Nephron progenitor cell (in vitro differentiated cells): ENCODE results near the gene KCNMB2.
A peak's percentile ranks its signal among the peaks of the same experiment; 100 is the strongest.

Experiments
- DNase-seq: peaks from one replicate; pipeline ENCODE4 v3.0.0; 2021
- H3K27ac Mint-ChIP-seq: 2 replicates; pipeline ENCODE4 v1.8.0; 2021; ENCODE audit warnings: mild to moderate bottlenecking, moderate library complexity, mixed read lengths
- H3K27me3 Mint-ChIP-seq: 2 replicates; pipeline ENCODE4 v1.8.0; 2021; ENCODE audit warnings: mild to moderate bottlenecking, low read depth, mixed read lengths; ENCODE audit not compliant: poor library complexity
- H3K36me3 Mint-ChIP-seq: 2 replicates; pipeline ENCODE4 v1.8.0; 2021; ENCODE audit warnings: low read depth, mixed read lengths
- H3K4me1 Mint-ChIP-seq: 2 replicates; pipeline ENCODE4 v1.8.0; 2021; ENCODE audit warnings: mixed read lengths
- H3K4me3 Mint-ChIP-seq: 2 replicates; pipeline ENCODE4 v1.8.0; 2021; ENCODE audit warnings: mild to moderate bottlenecking, moderate library complexity, mixed read lengths
- H3K9me3 Mint-ChIP-seq: 2 replicates; pipeline ENCODE4 v1.8.0; 2021; ENCODE audit warnings: mild to moderate bottlenecking, moderate library complexity, mixed read lengths
- CTCF ChIP-seq: fragments of 200-600 bp; sonication (generic); IDR thresholded peaks from 2 replicates; pipeline ENCODE4 v1.5.0; 2021; ENCODE audit warnings: antibody characterized with exemption

KCNMB2 gene

GRCh38 chr3:178748874-178749273, 212.6 kb downstream of the KCNMB2 start:
- no peak overlapping the region for H3K27ac Mint-ChIP-seq

GRCh38 chr3:178749471-178749870, 213.2 kb downstream of the KCNMB2 start:
- Mint-ChIP-seq H3K36me3 (peaks cover 7% of the 10 kb centered on the region), H3K4me3 (no peak overlapping the region), H3K9me3 (peaks cover 21% of the 10 kb centered on the region), H3K4me1 (no peaks in the 10 kb centered on the region), H3K27me3 (no peaks in the 10 kb centered on the region), H3K27ac (peak overlapping the region; percentile 27)
- TF ChIP-seq CTCF = no peak
- DNase-seq = no peak

More at GRCh38 chr3:178748874-178749273, 212.6 kb downstream of the KCNMB2 start:
- peaks cover under 1% of the 10 kb centered on the region for H3K4me1 Mint-ChIP-seq
- no peak overlapping the region for H3K4me3 Mint-ChIP-seq
- no peak for DNase-seq
- no peaks in the 10 kb centered on the region for H3K27me3 Mint-ChIP-seq
- peaks cover 7% of the 10 kb centered on the region for H3K36me3 Mint-ChIP-seq
- no peak for TF ChIP-seq CTCF
- peaks cover 21% of the 10 kb centered on the region for H3K9me3 Mint-ChIP-seq

- Mint-ChIP-seq H3K27me3 (no peaks in the 10 kb centered on the region), H3K27ac (no peak overlapping the region)
- no peak for TF ChIP-seq CTCF
Measured at GRCh38 chr3:178750639-178751300, 214.5 kb downstream of the KCNMB2 start.

GRCh38 chr3:178752843-178753242, 216.6 kb downstream of the KCNMB2 start:
- no peak for DNase-seq
- H3K36me3 Mint-ChIP-seq = no peaks in the 10 kb centered on the region
- no peak overlapping the region for H3K4me3 Mint-ChIP-seq
- H3K27ac Mint-ChIP-seq = no peak overlapping the region
- H3K4me1 Mint-ChIP-seq = no peaks in the 10 kb centered on the region
- no peaks in the 10 kb centered on the region for H3K27me3 Mint-ChIP-seq
- no peak for TF ChIP-seq CTCF
- H3K9me3 Mint-ChIP-seq = no peaks in the 10 kb centered on the region

More at GRCh38 chr3:178750639-178751300, 214.5 kb downstream of the KCNMB2 start:
- peaks cover 10% of the 10 kb centered on the region for H3K9me3 Mint-ChIP-seq
- H3K4me1 Mint-ChIP-seq = no peaks in the 10 kb centered on the region
- DNase-seq = no peak
- peaks cover 7% of the 10 kb centered on the region for H3K36me3 Mint-ChIP-seq
- no peak overlapping the region for H3K4me3 Mint-ChIP-seq

GRCh38 chr3:178754852-178755510, 218.7 kb downstream of the KCNMB2 start:
- no peaks in the 10 kb centered on the region for H3K4me1 Mint-ChIP-seq
- H3K27ac Mint-ChIP-seq = no peak overlapping the region
- TF ChIP-seq CTCF = no peak
- DNase-seq = no peak
- H3K4me3 Mint-ChIP-seq = no peak overlapping the region
- H3K27me3 Mint-ChIP-seq = no peaks in the 10 kb centered on the region
- H3K36me3 Mint-ChIP-seq = no peaks in the 10 kb centered on the region
- H3K9me3 Mint-ChIP-seq = no peaks in the 10 kb centered on the region

- Mint-ChIP-seq H3K27me3 (no peaks in the 10 kb centered on the region), H3K36me3 (no peaks in the 10 kb centered on the region), H3K4me1 (no peaks in the 10 kb centered on the region), H3K27ac (no peak overlapping the region), H3K9me3 (no peaks in the 10 kb centered on the region), H3K4me3 (no peak overlapping the region)
- no peak for TF ChIP-seq CTCF
- no peak for DNase-seq
Measured at GRCh38 chr3:178761024-178761423, 224.8 kb downstream of the KCNMB2 start.
